GM12878 (cell line): Measurements from ENCODE around the gene E2F2. TPM values are rescaled to one million over a fixed set of nuclear protein-coding genes. Genes with fewer than 3 reads are reported as not detected.

Experiments
- ATF7 ChIP-seq: fragments of 450-650 bp; IDR thresholded peaks from 2 replicates; pipeline ENCODE4 v1.6.1; 2016; ENCODE audit warnings: low read depth, mild to moderate bottlenecking
- CREB1 ChIP-seq: IDR thresholded peaks from 2 replicates; pipeline ENCODE4 v1.6.1; 2012; ENCODE audit warnings: low read depth, mild to moderate bottlenecking, inconsistent platforms
- SMAD1 ChIP-seq: fragments of 450-650 bp; IDR thresholded peaks from 2 replicates; pipeline ENCODE4 v1.6.1; 2018; ENCODE audit warnings: mild to moderate bottlenecking, low read depth; ENCODE audit not compliant: partially characterized antibody
- SMAD5 ChIP-seq: IDR thresholded peaks from 2 replicates; pipeline ENCODE4 v1.6.1; 2016; ENCODE audit warnings: antibody characterized with exemption, low read depth
- STAT3 ChIP-seq: IDR thresholded peaks from 2 replicates; pipeline ENCODE4 v1.6.1; 2011; ENCODE audit warnings: low read depth, low read length, improper control_type of control experiment
- SUZ12 ChIP-seq: fragments of 200-600 bp; sonication (generic); IDR thresholded peaks from one replicate; pipeline ENCODE4 v1.6.1; 2018; ENCODE audit warnings: antibody characterized with exemption, mild to moderate bottlenecking; ENCODE audit not compliant: unreplicated experiment
- TCF7 ChIP-seq: IDR thresholded peaks from 2 replicates; pipeline ENCODE4 v1.6.1; 2014; ENCODE audit warnings: antibody characterized with exemption, borderline replicate concordance
- ZNF687 ChIP-seq: fragments of 450-650 bp; IDR thresholded peaks from 2 replicates; pipeline ENCODE4 v1.6.1; 2017; ENCODE audit warnings: mild to moderate bottlenecking, moderate library complexity
- polyA plus RNA-seq, 11 experiments: library from polyadenylated mRNA; depleted of rRNA in 4 of 11; unstranded in 6 of 11; stranded (reverse) in 5 of 11; fragments of >200 nt; fragmentation: Nextera tagmentation in 4 of 11; fragmentation: Illumina TruSeq in 1 of 11; extraction: Ambion mirVana in 4 of 11; extraction: Trizol in 1 of 11; gene quantifications; 1 replicate in 1 of 11; 2 replicates in 10 of 11; pipeline versions ENCODE4 v1.2.1 to v1.2.3, GENCODE V29; 2011 to 2016; ENCODE audit warnings: inconsistent platforms in 2 of 11, missing spikeins in 2 of 11, low read depth in 1 of 11
- total RNA-seq, 4 experiments: library from RNA; depleted of rRNA in 3 of 4; stranded (reverse); fragments of >200 nt in 3 of 4; fragmentation: Illumina TruSeq in 1 of 4; extraction: Trizol in 1 of 4; gene quantifications; 2 replicates each; pipeline versions ENCODE4 v1.2.1 to v1.2.3, GENCODE V29; 2013 to 2021
- TF ChIP-seq, protein P1 (sequence below): fragments of 450-650 bp; IDR thresholded peaks from 2 replicates; pipeline ENCODE4 v1.6.1; 2017; ENCODE audit warnings: low read depth, mild to moderate bottlenecking, moderate library complexity
- TF ChIP-seq, protein P2 (sequence below): fragments of 450-650 bp; IDR thresholded peaks from 2 replicates; pipeline ENCODE4 v1.6.1; 2017; ENCODE audit warnings: mild to moderate bottlenecking

E2F2 gene
- total and polyA plus RNA-seq, 10 of the 15 experiments (the other 5 are each of a cell fraction or from before 2014, with no cell fraction given) = 3.8 to 27.2 (median 14.6) TPM

- TF ChIP-seq, protein P1, sequence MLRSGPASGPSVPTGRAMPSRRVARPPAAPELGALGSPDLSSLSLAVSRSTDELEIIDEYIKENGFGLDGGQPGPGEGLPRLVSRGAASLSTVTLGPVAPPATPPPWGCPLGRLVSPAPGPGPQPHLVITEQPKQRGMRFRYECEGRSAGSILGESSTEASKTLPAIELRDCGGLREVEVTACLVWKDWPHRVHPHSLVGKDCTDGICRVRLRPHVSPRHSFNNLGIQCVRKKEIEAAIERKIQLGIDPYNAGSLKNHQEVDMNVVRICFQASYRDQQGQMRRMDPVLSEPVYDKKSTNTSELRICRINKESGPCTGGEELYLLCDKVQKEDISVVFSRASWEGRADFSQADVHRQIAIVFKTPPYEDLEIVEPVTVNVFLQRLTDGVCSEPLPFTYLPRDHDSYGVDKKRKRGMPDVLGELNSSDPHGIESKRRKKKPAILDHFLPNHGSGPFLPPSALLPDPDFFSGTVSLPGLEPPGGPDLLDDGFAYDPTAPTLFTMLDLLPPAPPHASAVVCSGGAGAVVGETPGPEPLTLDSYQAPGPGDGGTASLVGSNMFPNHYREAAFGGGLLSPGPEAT = no peak
- TF ChIP-seq CREB1 (no peak), SMAD5 (no peak), TCF7 (no peak), SMAD1 (no peak), ATF7 (no peak), SUZ12 (no peak), STAT3 (no peak), ZNF687 (no peak)
- TF ChIP-seq, protein P2, sequence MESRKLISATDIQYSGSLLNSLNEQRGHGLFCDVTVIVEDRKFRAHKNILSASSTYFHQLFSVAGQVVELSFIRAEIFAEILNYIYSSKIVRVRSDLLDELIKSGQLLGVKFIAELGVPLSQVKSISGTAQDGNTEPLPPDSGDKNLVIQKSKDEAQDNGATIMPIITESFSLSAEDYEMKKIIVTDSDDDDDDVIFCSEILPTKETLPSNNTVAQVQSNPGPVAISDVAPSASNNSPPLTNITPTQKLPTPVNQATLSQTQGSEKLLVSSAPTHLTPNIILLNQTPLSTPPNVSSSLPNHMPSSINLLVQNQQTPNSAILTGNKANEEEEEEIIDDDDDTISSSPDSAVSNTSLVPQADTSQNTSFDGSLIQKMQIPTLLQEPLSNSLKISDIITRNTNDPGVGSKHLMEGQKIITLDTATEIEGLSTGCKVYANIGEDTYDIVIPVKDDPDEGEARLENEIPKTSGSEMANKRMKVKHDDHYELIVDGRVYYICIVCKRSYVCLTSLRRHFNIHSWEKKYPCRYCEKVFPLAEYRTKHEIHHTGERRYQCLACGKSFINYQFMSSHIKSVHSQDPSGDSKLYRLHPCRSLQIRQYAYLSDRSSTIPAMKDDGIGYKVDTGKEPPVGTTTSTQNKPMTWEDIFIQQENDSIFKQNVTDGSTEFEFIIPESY = no peak
- TF ChIP-seq, all 136 proteins: peak for 0
Observed at GRCh38 chr1:23575226-23575810, 44.3 kb upstream of the E2F2 start (continued).
